Fibroblast of lung (primary cell): ENCODE data around the gene CHKA.

Source experiments
- CTCF ChIP-seq, 2 donors: IDR thresholded peaks in 1 of 2; conservative IDR thresholded peaks in 1 of 2; 1 replicate in 1 of 2; 2 replicates in 1 of 2; pipeline ENCODE4 v1.5.1; 2011 to 2012; ENCODE audit warnings: low read length in 2 of 2, control low read depth in 1 of 2, inconsistent platforms in 1 of 2, low read depth in 1 of 2, mild to moderate bottlenecking in 1 of 2
- EZH2 ChIP-seq: IDR thresholded peaks from 2 replicates; pipeline ENCODE4 v1.5.1; 2012; ENCODE audit warnings: low read length, control low read depth, mild to moderate bottlenecking; ENCODE audit errors: missing control alignments

- TF ChIP-seq CTCF (conservative IDR thresholded peaks at IDR 0.05 in 1 of 2, IDR thresholded peaks at IDR 0.05 in 1 of 2; ENCODE audit: low read depth in 1 of 2, low read length in 2 of 2) (no peak), EZH2 (no peak)
Measured at GRCh38 chr11:68169442-68169841, 48.3 kb upstream of the CHKA start.
